CD4-positive, alpha-beta T cell treated with Interleukin-21 for 1 hour (primary cell): ENCODE results near the gene SGCD.
"Not testable (repeated sequence)": the region's sequence is repeated elsewhere in the genome, so short reads cannot be mapped to it uniquely, and the experiment has no call there.

Experiments
- DNase-seq: peaks from one replicate; pipeline ENCODE4 v3.0.0-alpha.2; 2020

Gene SGCD

DNA sequence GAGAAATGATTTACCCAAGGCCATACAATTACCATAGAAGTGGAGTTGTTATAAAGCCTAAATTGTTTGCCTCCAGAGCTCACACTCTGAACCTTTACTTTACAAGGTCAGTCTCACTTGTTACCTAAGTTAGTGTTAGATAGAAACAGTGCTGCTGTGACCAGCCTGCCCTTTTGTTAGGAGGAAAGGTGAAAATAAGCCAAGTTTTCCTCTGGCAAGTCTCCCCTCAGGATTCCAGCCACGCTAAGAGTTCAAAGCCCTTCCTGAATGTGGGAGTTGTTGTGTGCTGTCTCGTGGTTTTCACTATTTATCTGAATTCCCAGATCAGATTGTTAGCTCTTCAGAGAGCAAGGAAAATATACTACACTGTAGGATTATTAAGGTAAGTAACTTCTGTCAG is 260.0 kb downstream of the SGCD start:
- DNase-seq = no peak

DNA sequence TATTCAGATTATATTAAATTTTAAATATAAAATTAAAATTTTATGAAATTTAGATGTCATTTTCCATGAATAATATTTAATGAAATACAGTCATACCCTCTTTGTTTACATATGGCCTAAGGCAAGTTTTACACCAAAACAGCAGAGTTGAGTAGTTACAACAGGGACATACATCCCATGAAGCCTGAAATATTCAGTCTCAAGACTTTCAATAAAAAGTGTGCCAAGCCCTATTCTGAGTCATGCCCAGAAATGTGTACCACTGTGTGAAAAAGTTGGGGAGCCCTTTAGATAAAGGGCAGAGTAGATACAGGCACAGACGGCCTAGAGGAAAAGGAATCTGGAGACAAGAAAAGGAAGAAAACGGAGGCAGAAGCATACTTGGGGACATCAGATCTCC is 261.3 kb downstream of the SGCD start:
- no peak for DNase-seq

DNA sequence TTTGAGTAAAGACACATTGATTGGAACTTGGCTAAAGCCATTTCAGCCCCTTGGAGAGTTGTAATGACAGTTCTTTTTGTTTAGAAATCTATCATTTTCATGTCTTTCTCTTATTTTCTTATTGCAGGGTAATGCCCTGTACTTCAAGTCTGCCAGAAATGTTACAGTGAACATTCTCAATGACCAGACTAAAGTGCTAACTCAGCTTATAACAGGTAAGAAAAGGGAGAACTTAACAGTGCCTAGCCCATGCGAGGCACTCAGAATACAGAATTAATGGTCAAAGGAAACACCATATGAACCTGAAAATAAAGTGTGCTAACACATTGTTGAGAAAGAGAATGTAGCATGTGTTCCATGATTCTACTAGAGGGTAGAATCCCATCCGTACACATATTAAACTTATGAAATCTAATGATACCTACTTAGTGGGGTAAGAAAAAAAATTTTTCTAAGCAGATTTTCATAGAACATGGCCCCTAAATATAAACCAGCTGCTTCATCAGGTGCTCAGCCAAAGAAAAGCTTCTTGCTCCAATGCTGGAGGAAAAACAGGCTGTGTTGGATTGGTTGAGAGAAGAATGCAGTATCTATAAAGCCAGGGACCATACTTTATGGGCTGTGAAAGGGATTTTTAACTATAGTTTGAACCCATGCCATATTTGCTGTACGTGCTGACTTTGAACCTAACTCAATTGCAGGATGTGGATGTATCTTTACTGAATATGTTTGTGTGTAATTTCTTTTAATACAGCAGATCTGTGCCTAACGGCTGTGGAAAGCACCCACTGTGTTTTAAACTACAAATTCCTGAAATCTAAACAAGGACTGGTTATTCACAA is 262.4 kb downstream of the SGCD start:
- DNase-seq = no peak

DNA sequence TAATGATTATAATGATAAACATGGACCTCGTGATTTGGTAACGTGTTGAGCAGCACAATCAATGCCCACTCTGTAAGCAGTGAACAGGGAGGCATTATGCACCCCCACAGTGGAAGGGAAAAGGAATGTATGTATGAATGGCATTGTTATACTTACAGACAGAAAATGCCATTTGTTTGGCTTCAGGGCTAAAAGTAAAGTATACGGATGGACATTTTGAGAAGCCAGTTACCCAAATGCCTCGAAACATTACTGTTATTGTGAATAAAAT is 262.9 kb downstream of the SGCD start:
- DNase-seq = no peak

DNA sequence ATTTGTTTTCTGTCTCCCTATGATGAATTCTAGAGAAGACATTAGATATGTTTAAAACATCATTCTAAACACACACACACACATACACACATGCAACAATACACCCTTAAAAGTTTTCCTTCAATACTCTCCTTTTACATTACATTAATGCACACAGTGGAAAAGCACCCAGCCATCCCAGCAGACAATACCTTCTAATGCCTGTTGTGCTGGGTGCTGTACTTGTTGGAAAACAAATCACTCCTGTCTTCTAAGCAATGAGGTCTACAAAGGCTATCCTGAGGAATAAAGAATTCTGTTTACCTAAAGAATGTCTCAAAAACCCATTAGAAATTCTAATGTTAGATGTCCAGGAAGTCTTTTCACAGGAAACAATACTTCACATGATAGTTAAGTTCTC is 264.0 kb downstream of the SGCD start:
- DNase-seq = no peak

DNA sequence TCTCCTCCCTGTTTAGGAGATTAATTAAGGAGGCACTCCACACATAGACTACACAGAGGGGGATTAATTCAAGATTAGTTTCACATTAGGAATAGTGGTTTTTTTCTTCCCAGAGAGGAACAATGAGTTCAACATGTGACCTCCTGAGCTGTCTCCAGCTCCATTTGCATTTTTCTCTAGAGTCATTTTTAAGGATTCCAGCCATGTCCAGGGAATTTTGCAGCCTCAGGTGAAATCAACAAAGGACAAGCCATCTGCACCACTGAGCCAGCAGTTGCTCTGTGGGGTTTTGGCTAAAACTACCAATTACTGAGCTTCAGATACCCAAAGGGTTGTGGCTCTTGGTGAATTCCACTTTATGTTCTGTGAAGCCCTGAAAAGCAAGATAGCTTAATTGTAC is 264.7 kb downstream of the SGCD start:
- no peak for DNase-seq

DNA sequence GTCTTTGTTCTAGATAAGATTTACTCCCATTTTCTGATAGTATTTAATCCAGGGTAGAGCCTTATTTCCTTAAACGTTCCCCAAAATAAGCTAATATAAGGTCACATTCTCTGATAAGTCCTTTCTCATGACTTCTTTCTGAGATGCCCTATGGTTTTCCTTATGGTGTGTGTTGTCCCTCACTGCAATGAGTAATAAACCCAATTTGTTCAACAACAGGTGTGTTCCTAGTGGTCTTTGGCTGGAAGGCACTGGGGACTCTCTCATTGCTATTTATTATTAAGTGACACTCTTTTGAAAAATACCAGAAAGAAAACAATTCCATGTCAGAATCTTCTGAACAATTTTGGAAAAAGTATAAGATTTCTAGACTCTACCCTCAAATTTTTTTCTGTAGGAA is 266.6 kb downstream of the SGCD start:
- no peak for DNase-seq

DNA sequence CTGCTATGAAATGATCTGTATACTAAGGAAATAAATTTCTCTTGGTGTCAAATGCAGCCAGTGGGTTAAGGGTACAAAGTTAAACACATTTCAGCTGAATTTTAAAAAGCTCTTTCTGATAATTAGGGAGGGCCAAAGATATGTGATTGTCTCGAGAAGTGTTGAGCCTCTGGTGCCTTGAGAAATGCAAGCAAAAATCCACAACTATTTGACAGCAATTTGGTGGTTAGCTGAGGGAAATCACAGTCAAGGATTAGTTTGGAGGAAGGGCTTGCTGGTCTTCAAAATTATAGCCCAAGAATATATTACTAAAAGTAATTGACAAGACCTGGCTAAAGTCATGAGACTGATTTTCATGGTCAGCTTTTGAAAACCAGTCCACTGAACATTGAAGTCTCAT is 267.4 kb downstream of the SGCD start:
- no peak for DNase-seq

DNA sequence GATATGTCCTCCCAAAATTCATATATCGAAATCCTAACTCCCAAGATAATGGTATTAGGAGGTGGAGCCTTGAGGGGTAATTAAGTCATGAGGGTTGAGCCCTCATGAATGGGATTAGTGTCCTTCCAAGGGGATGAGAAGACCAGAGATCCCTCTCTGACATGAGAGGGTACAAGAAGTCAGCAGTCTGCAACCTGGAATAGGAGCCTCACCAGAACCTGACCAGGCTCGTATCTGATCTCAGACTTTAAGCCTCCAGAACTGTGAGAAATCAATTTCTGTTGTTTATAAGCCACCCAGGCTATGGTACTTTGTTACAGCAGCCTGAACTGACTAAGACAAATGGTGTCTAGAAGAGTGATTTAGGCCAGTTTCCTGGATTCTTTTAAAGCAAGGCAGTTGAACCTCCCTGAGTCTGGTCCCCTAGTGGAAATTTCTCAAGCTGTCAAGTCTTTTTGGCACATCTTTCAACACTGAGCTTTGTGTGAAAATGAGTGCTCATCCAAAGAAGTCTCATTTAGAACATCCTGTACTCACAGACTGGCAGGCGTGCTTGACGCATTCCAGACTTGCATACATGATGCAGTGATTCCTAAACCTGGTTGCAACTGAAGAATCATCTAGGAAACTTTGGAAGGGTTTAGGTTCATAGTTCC is 268.3 kb downstream of the SGCD start:
- no peak for DNase-seq

DNA sequence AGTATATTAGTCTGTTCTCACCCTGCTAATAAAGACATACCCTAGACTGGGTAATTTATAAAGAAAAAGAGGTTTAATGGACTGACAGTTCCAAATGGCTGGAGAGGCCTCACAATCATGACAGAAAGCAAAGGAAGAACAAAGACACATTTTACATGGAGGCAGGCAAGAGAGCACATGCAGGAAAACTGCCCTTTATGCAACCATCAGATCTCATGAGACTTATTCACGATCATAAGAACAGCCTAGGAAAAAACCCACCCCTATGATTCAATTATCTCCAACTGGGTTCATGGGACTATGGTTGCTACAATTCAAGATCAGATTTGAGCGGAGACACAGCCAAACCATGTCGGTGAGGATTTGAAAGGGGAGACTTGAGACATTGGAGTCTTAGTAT is 270.3 kb downstream of the SGCD start:
- DNase-seq = no peak

DNA sequence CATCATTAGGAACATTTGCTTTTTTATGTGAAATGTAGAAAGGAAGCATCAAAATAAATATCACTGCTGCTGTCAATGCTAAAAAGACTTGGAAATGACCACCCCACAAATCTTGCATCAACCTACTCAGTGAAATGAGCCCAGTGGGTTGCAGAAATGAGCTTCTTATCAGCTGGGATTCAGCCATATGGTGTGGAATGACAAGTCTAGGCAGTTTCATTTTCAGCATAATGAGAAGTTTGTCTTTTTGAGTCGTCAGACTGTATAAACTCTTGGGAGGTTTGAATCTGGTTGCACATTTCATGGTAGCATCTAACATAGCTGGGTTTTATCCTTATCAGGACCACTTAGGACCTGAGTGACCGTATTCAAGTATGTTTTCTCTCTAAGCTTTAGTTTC is 272.0 kb downstream of the SGCD start:
- DNase-seq = no peak

DNA sequence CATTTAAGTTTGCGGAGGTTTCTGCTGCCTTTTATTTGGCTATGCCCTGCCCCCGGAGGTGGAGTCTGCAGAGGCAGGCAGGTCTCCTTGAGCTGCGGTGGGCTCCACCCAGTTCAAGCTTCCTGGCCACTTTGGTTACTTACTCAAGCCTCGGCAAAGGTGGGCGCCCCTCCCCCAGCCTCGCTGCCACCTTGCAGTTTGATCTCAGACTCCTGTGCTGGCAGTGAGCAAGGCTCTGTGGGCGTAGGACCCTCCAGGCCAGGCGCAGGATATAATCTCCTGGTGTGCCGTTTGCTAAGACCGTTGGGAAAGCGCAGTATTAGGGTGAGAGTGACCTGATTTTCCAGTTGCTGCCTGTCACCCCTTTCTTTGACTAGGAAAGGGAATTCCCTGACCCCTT is 283.6 kb downstream of the SGCD start:
- not testable (repeated sequence) for DNase-seq

DNA sequence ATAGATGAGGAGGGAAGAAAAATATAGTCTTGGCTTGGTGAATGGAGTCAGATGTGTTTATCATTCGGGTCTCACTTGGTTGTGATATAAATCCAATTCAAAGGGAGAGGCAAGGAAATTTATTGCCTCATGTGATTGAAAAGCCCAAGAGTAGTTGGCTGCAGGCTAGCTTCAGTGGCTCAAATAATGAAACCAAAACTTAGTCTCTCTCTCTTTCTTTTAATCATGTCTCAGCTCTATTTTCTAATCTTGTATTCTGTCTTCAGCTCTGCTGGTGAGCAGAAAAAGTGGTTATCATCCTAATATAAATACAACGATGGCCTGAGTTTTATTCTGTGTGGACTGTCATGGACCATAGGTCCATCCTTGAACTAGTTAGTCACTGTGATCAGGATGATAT is 288.9 kb downstream of the SGCD start:
- no peak for DNase-seq

DNA sequence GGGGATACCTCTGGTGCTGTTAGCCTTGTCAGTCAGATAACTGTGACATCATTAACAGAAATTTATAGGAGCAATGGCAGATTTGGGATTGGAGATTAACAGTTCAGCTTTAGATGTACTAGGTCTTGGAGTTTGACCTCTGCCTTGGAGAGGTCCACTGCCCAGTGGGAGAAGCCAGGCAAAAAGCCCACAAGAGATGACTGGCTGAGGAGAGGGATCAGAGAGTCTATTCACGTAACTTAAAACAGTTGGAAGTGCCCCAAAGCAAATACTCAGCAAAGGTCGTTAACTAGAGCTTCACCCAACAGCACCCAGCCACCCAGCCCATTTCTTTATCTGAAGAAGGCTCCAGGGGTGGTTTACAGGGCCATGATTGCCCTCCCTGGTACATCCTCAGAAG is 290.5 kb downstream of the SGCD start:
- DNase-seq = no peak

DNA sequence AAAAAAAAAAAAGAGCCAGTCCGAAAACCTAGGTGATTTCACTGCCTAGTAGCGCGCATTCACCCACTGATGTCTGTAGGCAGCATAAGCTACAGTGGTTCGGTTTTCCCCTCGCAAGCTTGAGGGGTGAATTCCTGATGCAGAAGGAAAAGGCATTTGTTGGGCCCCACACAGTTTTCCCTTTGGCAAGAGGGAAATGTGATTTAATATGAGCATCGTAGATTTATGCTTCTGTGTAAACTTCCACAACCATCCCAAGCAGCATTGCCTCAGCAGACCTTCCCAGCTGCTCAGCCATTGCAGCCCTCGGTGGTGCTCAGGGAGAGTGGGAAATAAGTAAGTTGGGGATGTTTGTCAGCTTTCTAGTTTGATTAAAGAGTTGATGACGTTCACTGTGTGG is 291.6 kb downstream of the SGCD start:
- DNase-seq = no peak

DNA sequence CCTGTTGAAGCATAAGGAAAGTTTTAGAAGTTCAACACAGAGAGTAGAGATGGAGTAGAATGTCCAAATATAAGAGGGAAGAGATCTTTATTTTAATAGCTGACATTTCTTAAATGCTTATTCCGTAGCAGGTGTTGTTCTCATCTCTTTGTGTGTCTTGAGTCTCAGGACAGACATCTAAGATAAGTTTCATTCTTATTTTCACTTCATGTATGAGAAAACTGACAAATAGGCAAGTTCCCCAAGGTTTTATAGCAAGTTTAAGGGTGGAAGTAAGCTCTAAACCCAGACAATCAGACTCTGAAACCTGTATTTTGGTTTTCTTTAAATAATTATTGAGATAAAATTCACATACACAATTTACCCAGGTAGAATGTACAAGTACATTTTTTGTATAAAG is 294.8 kb downstream of the SGCD start:
- no peak for DNase-seq

DNA sequence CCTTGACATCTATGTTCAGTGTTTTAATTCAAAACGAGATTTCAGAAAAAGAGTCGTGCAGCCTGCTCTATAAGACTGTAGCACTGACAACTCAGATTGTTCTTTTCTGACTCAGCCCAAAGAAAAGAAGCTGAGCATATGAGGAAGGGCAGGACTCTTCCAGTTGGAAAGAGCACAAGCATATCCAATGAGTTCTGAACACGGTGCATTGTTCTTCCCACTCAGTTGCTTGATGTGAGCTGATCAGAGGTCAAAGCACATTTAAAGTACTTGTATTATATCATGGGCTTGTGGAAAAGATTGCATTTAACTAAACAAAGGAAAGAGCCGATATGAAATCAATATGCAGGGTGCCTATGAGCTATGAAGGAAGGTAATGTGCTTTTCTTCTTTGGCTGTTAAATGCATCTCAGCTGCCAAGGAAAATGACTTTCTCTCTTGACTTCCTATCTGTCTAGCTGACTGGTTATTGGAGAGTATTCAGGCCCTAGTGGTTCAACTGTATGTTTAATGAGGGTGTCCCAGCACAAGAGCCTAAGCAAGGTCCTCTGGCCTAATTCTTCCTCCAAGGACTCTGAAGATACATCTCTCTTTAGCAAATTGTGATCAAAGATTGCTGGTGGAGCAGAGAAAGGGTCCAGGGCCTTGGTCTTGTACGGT is 296.5 kb downstream of the SGCD start:
- DNase-seq = no peak

DNA sequence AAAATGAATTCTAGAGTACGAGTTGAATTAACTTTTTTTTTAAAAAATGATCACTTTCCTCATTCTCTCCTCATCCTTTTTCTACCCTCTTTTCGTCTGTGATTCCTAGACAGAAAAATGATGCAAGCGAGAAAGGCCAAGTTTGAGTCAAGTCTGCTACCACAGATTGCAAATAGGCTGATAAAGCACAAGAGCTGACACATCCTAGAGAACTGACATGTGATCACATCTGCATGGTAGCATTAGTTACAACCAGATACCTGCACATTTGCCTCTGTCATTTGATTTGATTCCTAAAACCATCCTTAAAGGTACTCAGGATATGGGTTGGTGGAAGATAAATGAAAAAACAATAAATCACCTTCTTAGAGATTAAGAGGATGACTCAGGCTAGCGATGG is 297.7 kb downstream of the SGCD start:
- DNase-seq = no peak

DNA sequence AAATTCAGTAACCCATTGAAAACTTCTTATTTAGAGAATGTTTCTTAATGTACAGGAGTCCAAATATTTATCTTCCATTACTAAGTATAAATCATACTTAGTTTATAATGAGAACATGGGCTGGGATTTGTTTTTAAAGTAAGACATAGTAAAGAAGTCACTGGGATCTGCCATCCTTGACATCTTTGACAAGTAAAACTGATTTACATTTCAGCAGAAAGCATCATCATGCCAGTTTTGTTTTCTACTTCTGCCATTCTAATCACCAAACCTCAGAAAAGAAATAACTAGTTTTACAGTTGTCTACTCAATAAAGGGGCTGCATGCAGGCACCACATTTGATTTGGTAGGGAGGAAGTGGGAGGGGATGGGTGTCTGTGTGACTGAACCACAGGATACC is 301.5 kb downstream of the SGCD start:
- no peak for DNase-seq

DNA sequence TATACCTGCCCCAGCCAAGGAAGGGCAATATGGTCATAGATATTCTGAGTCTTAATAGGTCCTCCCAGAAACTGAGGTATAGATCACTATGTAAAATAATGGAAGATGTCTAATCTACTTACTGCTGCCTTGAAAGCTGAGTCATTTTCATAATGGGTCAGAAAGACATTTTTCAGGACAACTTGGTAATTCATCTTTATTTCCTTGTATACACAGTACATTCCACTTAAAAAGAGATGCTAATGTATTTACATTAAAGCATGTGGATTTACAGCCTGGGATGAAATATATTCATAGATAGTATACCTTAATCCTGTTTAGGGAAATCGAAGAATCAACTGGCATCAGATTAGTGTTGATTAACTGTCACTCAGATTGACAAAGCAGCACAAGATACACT is 304.0 kb downstream of the SGCD start:
- DNase-seq = no peak

DNA sequence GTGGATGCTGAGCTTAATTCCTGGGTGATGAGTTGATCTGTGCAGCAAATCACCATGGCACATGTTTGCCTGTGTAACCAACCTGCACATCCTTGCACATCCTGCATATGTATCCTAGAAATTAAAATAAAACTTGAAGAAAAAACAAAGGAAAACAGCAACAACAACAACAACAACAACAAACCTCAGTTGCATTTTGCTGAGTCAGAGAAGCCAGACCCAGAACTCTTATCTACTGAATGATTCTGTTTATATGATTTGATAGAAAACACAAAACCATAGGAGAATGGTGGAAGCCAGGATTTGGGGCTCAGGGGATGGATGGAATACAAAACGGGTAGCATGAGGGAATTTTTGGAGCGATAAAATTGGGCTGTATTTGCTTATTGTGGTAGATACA is 307.3 kb downstream of the SGCD start:
- DNase-seq = no peak

DNA sequence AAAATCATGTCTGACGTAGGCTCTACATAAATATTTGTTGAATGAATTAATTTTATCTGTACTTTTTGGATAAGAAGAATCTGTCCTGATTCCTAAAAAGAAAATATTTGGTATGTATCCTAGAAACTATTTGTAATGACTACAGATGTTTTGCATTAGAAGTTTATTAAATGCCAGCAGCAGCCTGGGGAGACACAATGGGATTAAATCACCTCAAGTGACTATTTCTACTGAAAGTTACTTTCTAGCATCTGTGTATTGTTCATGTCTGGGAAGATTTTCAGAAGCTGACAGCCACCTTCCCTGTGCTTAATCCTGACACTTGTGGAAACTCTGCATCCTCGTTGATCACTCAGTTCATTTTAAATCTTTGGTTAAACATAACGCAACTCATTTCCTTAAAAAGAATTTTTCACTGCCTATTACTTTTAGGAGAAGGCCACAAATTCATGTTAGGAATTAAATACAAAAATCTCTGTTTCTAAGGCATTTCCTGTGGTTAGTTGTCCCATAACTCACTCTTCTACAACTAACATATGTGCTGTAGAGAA is 313.8 kb downstream of the SGCD start:
- DNase-seq = no peak

DNA sequence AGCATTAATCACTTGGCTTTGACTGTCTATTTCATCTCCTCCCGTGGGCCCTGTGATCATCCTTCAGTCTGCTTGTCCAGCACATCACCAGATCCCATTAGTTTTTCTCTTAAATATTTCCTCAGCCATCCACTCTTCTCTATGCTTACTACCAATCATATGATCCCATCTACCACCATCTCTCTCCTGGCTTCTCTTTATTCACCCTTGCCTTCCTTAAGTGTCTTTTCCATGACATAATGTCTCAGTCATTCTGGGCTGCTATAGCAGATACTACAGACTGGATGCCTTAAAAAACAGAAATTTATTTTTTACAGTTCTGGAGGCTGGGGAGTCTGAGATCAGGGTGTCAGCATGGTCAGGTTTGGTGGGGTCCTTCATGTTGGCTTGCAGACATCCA is 314.7 kb downstream of the SGCD start:
- no peak for DNase-seq

DNA sequence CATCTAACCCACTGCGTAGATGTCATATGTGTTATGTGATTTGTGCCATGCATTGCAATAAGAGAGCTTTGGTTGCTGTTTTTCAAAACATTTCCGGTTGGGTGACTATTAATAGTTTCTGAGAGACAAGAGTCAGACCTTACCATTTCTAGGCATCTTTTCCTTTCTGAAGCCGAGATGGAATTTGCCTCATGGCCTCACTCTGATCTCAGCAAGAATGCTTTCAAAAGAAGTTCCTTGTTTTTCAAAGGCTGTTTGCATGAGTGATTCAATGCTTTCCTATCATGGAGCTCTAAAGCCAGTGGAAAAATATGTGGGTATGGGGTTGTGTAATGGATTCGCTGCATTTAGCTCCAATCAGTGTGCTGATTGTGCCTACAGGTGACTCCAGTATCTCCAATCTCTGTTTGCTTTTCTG is 320.1 kb downstream of the SGCD start:
- no peak for DNase-seq
